ENCODE measurements around the gene TRPM5. TPM values are rescaled to one million over a fixed set of nuclear protein-coding genes. Genes with fewer than 3 reads are reported as not detected.

The TRPM5 gene
- total RNA-seq, 2 donors from 2014 or later, result 0.68 TPM; not detected in 1

DNA sequence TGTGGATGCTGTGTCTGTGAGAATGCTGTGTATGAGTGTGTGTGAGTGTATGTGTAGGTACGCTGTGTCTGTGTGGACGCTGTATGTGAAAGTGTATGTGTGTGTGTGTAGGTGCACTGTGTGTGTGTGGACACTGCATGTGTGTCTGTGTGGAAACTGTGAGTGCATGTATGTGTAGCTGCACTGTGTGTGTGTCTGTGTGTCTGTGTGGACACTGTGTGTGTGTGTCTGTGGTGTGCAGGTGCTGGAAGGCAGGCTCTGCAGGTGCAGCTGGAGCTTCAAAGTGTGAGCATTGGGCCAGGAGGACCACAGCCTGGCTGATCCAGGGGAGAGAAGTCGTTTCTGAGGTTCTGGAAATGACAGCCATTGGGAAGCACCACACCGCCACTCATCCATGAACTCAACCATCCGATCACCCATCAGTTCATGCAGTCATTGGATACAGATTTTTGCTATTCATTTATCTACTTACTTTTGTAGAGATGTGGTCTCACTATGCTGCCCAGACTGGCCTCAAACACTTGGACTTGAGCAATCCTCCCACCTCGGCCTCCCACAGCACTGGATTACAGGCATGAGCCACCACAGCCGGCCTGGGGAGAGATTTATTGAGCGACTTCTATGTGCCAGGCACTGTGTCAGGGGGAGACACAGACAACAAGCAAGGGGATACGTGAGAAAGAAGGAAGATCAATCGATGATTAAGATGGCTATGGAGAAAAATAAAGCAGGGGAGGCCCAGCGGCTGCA lies 9.6 kb downstream of the TRPM5 start:
- H3K4me3 ChIP-seq, result no peak overlapping the region
- TF ChIP-seq POLR2A (IDR thresholded peaks at IDR 0.05) (no peak), POLR2AphosphoS5 (IDR thresholded peaks at IDR 0.05) (no peak)
- TF ChIP-seq, protein P1, sequence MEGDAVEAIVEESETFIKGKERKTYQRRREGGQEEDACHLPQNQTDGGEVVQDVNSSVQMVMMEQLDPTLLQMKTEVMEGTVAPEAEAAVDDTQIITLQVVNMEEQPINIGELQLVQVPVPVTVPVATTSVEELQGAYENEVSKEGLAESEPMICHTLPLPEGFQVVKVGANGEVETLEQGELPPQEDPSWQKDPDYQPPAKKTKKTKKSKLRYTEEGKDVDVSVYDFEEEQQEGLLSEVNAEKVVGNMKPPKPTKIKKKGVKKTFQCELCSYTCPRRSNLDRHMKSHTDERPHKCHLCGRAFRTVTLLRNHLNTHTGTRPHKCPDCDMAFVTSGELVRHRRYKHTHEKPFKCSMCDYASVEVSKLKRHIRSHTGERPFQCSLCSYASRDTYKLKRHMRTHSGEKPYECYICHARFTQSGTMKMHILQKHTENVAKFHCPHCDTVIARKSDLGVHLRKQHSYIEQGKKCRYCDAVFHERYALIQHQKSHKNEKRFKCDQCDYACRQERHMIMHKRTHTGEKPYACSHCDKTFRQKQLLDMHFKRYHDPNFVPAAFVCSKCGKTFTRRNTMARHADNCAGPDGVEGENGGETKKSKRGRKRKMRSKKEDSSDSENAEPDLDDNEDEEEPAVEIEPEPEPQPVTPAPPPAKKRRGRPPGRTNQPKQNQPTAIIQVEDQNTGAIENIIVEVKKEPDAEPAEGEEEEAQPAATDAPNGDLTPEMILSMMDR (IDR thresholded peaks at IDR 0.05), result no peak
- no peak for DNase-seq (ENCODE audit: low spot score)

GRCh38 chr11:2434008-2434407 lies 10.3 kb downstream of the TRPM5 start:
- H3K4me3 ChIP-seq, result no peak overlapping the region
- intact Hi-C loops (cut with DNase I), result no loop called here
- H3K4me1 ChIP-seq (replicated peaks), result no peaks in the 10 kb centered on the region
- no peaks in the 10 kb centered on the region for H3K36me3 ChIP-seq
- H3K27me3 ChIP-seq (replicated peaks; ENCODE audit: insufficient read depth), result no peaks in the 10 kb centered on the region
- H3K9me3 ChIP-seq, result no peaks in the 10 kb centered on the region
- TF ChIP-seq POLR2AphosphoS5 (IDR thresholded peaks at IDR 0.05), result no peak
- no peak overlapping the region for H3K27ac ChIP-seq
- no peak for DNase-seq (ENCODE audit: low spot score)
- WGBS, result 93% methylated on average over 8 of the region's 8 CpGs

More for the DNA sequence above, 9.6 kb downstream of the TRPM5 start:
- H3K9me3 ChIP-seq, result no peaks in the 10 kb centered on the region
- H3K36me3 ChIP-seq, result no peaks in the 10 kb centered on the region
- intact Hi-C loops (cut with DNase I), result no loop called here
- no peaks in the 10 kb centered on the region for H3K27me3 ChIP-seq (replicated peaks; ENCODE audit: insufficient read depth)
- 82% methylated on average over 11 of the region's 11 CpGs for WGBS
- H3K4me1 ChIP-seq (replicated peaks), result no peaks in the 10 kb centered on the region
- no peak overlapping the region for H3K27ac ChIP-seq

DNA sequence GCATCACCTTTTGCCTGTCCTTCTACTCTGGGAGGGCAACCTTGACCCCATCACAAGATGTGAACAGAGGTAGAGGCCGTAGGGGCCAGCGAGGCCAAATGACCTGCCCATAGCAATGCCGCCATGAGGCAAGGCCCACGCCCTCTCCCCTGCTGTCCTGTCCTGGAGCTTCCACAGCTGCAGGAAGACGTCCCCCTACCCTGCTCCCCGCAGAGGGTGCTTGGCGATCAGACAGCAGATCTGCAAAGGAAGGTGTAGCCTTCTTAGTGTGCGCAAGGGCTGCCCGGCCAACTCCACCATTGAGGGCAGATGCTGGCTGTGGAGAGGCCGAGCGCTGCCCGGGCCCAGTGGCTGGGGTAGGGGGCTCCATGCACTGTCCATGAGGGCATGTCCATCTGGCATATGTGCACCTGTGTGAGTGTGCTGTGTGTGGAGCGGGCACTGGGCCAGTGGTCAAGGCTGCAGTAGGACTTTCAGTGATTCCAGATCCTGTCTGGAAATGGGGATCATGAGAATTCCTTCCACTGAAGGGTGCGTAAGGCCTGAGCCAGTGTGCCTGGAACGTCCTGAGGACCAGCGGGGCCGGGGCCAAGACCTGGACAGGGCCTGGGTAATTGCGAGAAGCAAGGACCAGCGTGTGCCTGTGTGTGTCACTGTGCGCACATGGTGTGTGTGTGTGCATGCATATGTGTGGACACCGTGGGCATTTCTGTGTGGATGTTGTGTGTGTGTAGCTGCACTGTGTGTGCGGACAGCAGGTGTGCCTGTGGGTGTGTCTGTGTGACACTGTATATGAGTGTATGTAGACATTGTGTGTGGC lies 11.0 kb downstream of the TRPM5 start:
- no peak overlapping the region for H3K27ac ChIP-seq
- H3K27me3 ChIP-seq (replicated peaks; ENCODE audit: insufficient read depth), result no peaks in the 10 kb centered on the region
- H3K4me3 ChIP-seq, result no peak overlapping the region
- no peaks in the 10 kb centered on the region for H3K36me3 ChIP-seq
- no peak for DNase-seq (ENCODE audit: low spot score)
- no peaks in the 10 kb centered on the region for H3K9me3 ChIP-seq
- 84% methylated on average over 20 of the region's 22 CpGs for WGBS
- intact Hi-C loops (cut with DNase I), result no loop called here
- no peak for TF ChIP-seq POLR2AphosphoS5 (IDR thresholded peaks at IDR 0.05)
- TF ChIP-seq, protein P1 (IDR thresholded peaks at IDR 0.05), result no peak
- TF ChIP-seq POLR2A (IDR thresholded peaks at IDR 0.05), result no peak
- no peaks in the 10 kb centered on the region for H3K4me1 ChIP-seq (replicated peaks)

DNA sequence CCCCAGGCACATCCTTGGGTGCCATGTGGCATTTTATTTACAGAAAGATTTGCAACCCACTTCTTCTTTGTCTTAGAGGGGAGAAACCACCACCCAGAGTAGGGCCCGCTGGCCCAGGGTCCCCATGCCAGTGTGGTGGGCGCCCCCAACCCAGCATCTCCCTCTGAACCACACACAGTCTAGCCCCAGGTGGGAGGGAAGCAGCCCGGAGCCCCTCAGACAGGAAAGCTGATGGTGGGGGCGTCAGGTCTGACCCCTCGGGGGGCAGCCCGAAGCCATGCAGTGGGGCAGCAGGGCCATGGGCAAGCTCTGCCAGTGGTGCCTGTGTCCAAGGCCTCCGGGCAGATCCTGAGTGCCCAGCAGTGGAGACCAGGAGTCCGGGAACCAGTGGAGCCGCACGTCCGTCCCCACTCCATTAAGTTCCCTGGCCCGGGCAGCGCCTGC lies 11.7 kb downstream of the TRPM5 start:
- 92% methylated on average over 13 of the region's 13 CpGs for WGBS
- Histone ChIP-seq H3K27ac (no peak overlapping the region), H3K4me3 (no peak overlapping the region), H3K27me3 (replicated peaks; ENCODE audit: insufficient read depth) (no peaks in the 10 kb centered on the region), H3K36me3 (no peaks in the 10 kb centered on the region), H3K9me3 (no peaks in the 10 kb centered on the region), H3K4me1 (replicated peaks) (no peaks in the 10 kb centered on the region)
- TF ChIP-seq POLR2A (IDR thresholded peaks at IDR 0.05) (no peak), POLR2AphosphoS5 (IDR thresholded peaks at IDR 0.05) (no peak)
- TF ChIP-seq, protein P1 (IDR thresholded peaks at IDR 0.05), result no peak
- DNase-seq (ENCODE audit: low spot score), result no peak
- intact Hi-C loops (cut with DNase I), result no loop called here

DNA sequence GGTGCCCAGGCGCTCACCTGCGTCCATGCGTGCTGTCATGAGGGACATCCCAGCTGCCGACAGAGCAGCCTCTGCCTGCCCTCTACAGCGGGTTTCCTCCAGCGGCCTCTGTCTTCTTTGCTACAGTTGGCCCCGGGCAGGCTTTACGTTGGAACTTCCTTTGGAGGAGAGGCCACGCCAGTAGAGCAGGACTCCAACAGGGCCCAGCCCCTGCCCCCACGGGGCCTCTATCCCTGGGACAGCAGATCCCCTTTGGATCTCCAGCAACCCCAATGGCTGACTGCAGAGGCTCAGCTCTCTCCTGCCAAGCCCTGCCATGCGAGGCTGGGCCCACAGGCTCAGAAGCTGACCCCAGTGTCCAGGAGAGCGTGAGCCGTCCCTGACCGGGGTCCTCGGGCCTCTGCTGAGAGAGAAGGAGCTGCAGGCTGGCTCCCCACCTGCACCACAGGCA lies 12.1 kb downstream of the TRPM5 start:
- Histone ChIP-seq H3K4me1 (replicated peaks) (no peaks in the 10 kb centered on the region), H3K36me3 (no peaks in the 10 kb centered on the region), H3K27me3 (replicated peaks; ENCODE audit: insufficient read depth) (no peaks in the 10 kb centered on the region), H3K4me3 (no peak overlapping the region), H3K9me3 (no peaks in the 10 kb centered on the region), H3K27ac (no peak overlapping the region)
- intact Hi-C loops (cut with DNase I), result no loop called here
- DNase-seq (ENCODE audit: low spot score), result no peak
- WGBS, result 72% methylated on average over 11 of the region's 15 CpGs
- no peak for TF ChIP-seq POLR2A (IDR thresholded peaks at IDR 0.05)
- TF ChIP-seq, protein P1 (IDR thresholded peaks at IDR 0.05), result no peak

Measured in prostate gland (tissue), 2 donors.